Ammon's horn (tissue), 1 donor: ENCODE measurements around the gene SEMA3F.

Experiments
- DNase-seq: peaks from one replicate; pipeline ENCODE4 v3.0.0-alpha.2; 2016; ENCODE audit warnings: low spot score

The SEMA3F gene

GRCh38 chr3:50235716-50236483, 80.8 kb downstream of the SEMA3F start, which contains the start of gene GNAI2:
Gene GNAI2 (plus strand): TSS chr3:50236204. CDS start chr3:50236336, 132 bp downstream.
- DNase-seq: peak; percentile 99

GRCh38 chr3:50236484-50237132, 81.5 kb downstream of the SEMA3F start:
- no peak for DNase-seq

GRCh38 chr3:50237133-50237651, 82.1 kb downstream of the SEMA3F start:
- DNase-seq: no peak

- peak; percentile 85 for DNase-seq
These were observed 82.8 kb downstream of the SEMA3F start for GRCh38 chr3:50237754-50238548.

GRCh38 chr3:50238549-50239026, 83.5 kb downstream of the SEMA3F start:
- peak; percentile 85 for DNase-seq
